Measurements from ENCODE around the gene NFATC1. TPM values are rescaled to one million over a fixed set of nuclear protein-coding genes. Genes with fewer than 3 reads are reported as not detected.
A peak's percentile ranks its signal among the peaks of the same experiment; 100 is the strongest.

The NFATC1 gene
- total RNA-seq, 3 donors from 2014 or later (not counting 1 experiment from before 2014, with no cell fraction given): 35.8 to 47.4 (median 37.1) TPM

DNA sequence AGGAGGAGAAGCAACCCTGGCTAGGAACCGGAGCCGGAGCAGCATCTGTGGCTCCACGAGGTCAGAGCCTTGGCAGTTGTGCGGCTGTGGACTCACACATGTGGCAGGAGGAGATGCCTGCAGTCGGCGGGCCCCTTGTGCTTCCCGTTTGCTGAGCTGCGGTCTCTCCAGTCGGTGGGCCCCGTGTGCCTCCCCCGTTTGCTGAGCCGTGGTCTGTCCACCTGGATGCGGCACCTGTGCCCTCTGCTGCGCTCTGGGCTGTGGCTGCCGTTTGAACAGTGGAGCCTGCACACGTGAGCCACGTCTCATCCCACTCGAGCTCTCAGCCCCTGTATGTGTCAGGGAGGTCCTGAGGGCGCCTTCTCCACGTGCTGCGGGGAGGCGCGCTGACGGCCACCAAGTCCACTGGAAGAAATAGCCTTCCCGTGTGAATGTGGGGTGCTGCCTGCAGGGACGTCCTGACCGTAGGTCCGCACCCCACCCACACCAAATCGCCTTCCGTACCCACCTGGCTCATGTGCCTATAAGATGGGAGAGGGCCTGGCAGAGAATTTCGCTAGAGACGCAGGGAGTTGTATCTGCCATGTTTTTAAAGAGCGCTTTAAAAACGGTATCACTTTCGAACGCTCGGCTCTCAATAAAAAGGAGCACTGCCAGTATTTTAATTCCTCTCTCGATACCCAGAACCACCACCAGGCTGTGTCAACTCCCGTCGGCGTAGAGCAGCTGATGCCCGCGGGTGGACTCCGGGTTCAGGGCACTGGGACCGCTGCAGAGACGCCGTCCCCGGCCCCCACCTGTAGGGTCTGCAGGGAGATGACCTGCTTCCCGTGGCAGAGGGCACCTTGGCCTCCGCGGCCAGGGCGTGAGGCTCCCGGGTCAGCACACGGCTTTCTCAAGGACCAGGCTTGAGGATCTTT is 117.0 kb downstream of the NFATC1 start:
- intact Hi-C loops (cut with micrococcal nuclease): no loop called here

DNA sequence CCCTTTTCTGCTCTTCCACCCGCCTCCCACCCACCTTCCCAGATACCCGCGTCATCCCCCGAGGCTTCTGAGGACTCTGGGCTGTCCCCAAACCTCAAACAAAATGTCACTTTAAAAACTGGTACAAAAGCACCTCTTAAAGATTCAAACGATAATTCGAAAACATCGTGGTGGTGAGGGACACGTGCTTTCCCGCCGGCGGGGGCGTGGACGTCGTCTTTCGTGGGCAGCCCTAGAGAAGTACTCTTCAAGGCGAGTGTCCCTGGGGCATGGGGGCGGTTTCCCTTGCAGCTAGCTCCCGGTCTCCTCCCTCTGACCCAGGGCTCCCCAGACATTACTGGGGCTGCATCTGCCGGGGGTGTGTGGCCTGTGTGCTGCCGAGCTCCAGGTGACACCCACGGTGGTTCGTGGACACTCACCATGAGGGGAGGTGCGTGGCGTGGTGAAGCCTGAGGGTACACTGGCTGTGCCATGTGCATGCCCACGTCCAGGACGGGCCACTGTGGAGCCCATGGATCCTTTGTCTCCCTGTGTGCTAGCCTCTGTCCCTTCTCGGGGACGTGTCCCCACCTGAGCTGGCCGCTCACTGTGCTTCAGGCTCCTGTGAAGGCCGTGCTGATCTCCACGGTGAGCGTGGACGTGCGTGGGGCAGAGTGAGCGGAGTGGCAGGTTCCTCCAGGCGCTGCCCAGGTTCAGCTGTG is 117.8 kb downstream of the NFATC1 start:
- Mint-ChIP-seq H3K27ac (no peak overlapping the region), H3K4me3 (no peak overlapping the region), H3K4me1 (peaks cover 18 to 32% of the 10 kb centered on the region in 2 donors), H3K27me3 (ENCODE audit: low read depth in 2 of 2) (peaks cover 0 to 4% of the 10 kb centered on the region in 2 donors), H3K9me3 (no peaks in the 10 kb centered on the region), H3K36me3 (no peaks in the 10 kb centered on the region)
- Histone ChIP-seq H3K9me3 (ENCODE audit: control insufficient read depth, insufficient read depth, low read length) (no peaks in the 10 kb centered on the region), H3K27me3 (ENCODE audit: control insufficient read depth, insufficient read depth, low read length) (no peaks in the 10 kb centered on the region), H3K4me1 (ENCODE audit: control insufficient read depth, insufficient read depth, low read length) (peaks cover 23% of the 10 kb centered on the region), H3K27ac (ENCODE audit: low read length) (no peak overlapping the region), H3K4me3 (ENCODE audit: low read length) (no peak overlapping the region), H3K36me3 (ENCODE audit: control insufficient read depth, insufficient read depth, low read length) (peaks cover 8% of the 10 kb centered on the region)
- intact Hi-C loops (cut with micrococcal nuclease): no loop called here
- DNase-seq: peak in 1 of 2 donors; percentile 5
- WGBS (ENCODE audit: insufficient coverage): 94% methylated on average over 36 of the region's 36 CpGs
- ATAC-seq: no peak
- TF ChIP-seq, protein P1, sequence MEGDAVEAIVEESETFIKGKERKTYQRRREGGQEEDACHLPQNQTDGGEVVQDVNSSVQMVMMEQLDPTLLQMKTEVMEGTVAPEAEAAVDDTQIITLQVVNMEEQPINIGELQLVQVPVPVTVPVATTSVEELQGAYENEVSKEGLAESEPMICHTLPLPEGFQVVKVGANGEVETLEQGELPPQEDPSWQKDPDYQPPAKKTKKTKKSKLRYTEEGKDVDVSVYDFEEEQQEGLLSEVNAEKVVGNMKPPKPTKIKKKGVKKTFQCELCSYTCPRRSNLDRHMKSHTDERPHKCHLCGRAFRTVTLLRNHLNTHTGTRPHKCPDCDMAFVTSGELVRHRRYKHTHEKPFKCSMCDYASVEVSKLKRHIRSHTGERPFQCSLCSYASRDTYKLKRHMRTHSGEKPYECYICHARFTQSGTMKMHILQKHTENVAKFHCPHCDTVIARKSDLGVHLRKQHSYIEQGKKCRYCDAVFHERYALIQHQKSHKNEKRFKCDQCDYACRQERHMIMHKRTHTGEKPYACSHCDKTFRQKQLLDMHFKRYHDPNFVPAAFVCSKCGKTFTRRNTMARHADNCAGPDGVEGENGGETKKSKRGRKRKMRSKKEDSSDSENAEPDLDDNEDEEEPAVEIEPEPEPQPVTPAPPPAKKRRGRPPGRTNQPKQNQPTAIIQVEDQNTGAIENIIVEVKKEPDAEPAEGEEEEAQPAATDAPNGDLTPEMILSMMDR (IDR thresholded peaks at IDR 0.05): no peak

More for the DNA sequence above, 117.0 kb downstream of the NFATC1 start:
- Mint-ChIP-seq H3K4me3 (no peak overlapping the region), H3K27ac (no peak overlapping the region), H3K27me3 (ENCODE audit: low read depth in 2 of 2) (peaks cover 0 to 5% of the 10 kb centered on the region in 2 donors), H3K9me3 (no peaks in the 10 kb centered on the region), H3K4me1 (peaks cover 20 to 36% of the 10 kb centered on the region in 2 donors), H3K36me3 (no peaks in the 10 kb centered on the region)
- ATAC-seq (no peak), DNase-seq (peak in 1 of 2 donors; percentile 8)
- peaks cover 24% of the 10 kb centered on the region for H3K4me1 ChIP-seq (ENCODE audit: control insufficient read depth, insufficient read depth, low read length)
- 95% methylated on average over 54 of the region's 54 CpGs for WGBS (ENCODE audit: insufficient coverage)
- H3K4me3 ChIP-seq (ENCODE audit: low read length): no peak overlapping the region
- no peaks in the 10 kb centered on the region for H3K27me3 ChIP-seq (ENCODE audit: control insufficient read depth, insufficient read depth, low read length)
- TF ChIP-seq, protein P1 (IDR thresholded peaks at IDR 0.05): no peak
- H3K27ac ChIP-seq (ENCODE audit: low read length): no peak overlapping the region
- H3K36me3 ChIP-seq (ENCODE audit: control insufficient read depth, insufficient read depth, low read length): peaks cover 8% of the 10 kb centered on the region
- no peaks in the 10 kb centered on the region for H3K9me3 ChIP-seq (ENCODE audit: control insufficient read depth, insufficient read depth, low read length)

DNA sequence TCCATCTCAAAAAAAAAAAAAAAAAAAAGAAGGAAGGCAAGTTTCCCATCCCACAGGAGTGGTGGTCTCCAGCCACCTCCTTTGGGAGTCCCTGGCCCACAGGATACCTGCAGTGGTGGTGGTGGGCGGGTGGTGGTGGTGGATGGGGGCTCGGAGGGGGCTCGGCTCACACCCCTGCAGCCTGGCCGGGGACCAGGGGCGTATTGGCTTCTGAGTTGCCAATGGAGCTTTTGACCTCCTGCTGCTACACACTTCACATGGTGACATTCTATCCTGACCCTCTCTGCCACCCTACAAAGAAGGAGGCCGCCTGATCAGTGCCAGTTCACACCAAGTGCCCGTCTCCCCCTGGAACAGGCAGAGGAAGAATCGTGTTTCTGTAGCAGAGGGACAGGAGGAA is 119.6 kb downstream of the NFATC1 start:
- Mint-ChIP-seq H3K9me3 (no peaks in the 10 kb centered on the region), H3K27ac (no peak overlapping the region), H3K4me1 (peaks cover 22 to 29% of the 10 kb centered on the region in 2 donors), H3K4me3 (no peak overlapping the region), H3K27me3 (ENCODE audit: low read depth in 2 of 2) (no peaks in the 10 kb centered on the region), H3K36me3 (no peaks in the 10 kb centered on the region)
- no peak for DNase-seq
- Histone ChIP-seq H3K36me3 (ENCODE audit: control insufficient read depth, insufficient read depth, low read length) (peaks cover 8% of the 10 kb centered on the region), H3K27me3 (ENCODE audit: control insufficient read depth, insufficient read depth, low read length) (no peaks in the 10 kb centered on the region), H3K9me3 (ENCODE audit: control insufficient read depth, insufficient read depth, low read length) (no peaks in the 10 kb centered on the region), H3K4me3 (ENCODE audit: low read length) (no peak overlapping the region), H3K27ac (ENCODE audit: low read length) (no peak overlapping the region), H3K4me1 (ENCODE audit: control insufficient read depth, insufficient read depth, low read length) (peaks cover 14% of the 10 kb centered on the region)
- TF ChIP-seq, protein P1 (IDR thresholded peaks at IDR 0.05): no peak
- intact Hi-C loops (cut with micrococcal nuclease): no loop called here
- ATAC-seq: no peak
- WGBS (ENCODE audit: insufficient coverage): 99% methylated on average over 6 of the region's 8 CpGs
